Colonic mucosa (tissue), 4 donors: ENCODE data around the gene C15orf62. TPM values are rescaled to one million over a fixed set of nuclear protein-coding genes. Genes with fewer than 3 reads are reported as not detected.

Experiments used
- DNase-seq: peaks from one replicate; pipeline ENCODE4 v3.0.0-alpha.2; 2020
- H3K27ac ChIP-seq: fragments of 200-600 bp; one replicate; pipeline ENCODE4 v1.8.0; 2021
- H3K27me3 ChIP-seq: fragments of 200-600 bp; one replicate; pipeline ENCODE4 v1.8.0; 2021
- H3K36me3 ChIP-seq: fragments of 200-600 bp; one replicate; pipeline ENCODE4 v1.8.0; 2021
- H3K4me1 ChIP-seq: fragments of 200-600 bp; one replicate; pipeline ENCODE4 v1.8.0; 2021; ENCODE audit warnings: mild to moderate bottlenecking
- H3K4me3 ChIP-seq: fragments of 200-600 bp; one replicate; pipeline ENCODE4 v1.8.0; 2021
- H3K9ac ChIP-seq, 2 donors: one replicate each; pipeline ENCODE4 v1.7.0; 2013; ENCODE audit warnings: control low read depth in 2 of 2, low read depth in 2 of 2, low read length in 2 of 2
- H3K9me3 ChIP-seq: fragments of 200-600 bp; one replicate; pipeline ENCODE4 v1.8.0; 2021
- intact Hi-C: fragments of 100-400 bp; cut with DNase I; formaldehyde crosslinking; loops from one replicate; pipeline ENCODE4 v1.14.1; 2022
- total RNA-seq, 2 donors: library from RNA; stranded (reverse); fragmentation: NEBNext Ultra II Directional in 1 of 2; extraction: Animal tissue kit (Norgen Biotek cat#: 25700) in 1 of 2; gene quantifications; one replicate each; pipeline ENCODE4 v1.2.1, GENCODE V29; 2021
- TF ChIP-seq, protein P1 (sequence below): fragments of 200-600 bp; IDR thresholded peaks from one replicate; pipeline ENCODE4 v1.8.0; 2022; ENCODE audit warnings: antibody characterized with exemption, mild to moderate bottlenecking
- donor health status: healthy.
- donor health status: DM: no; HTN: no; CAD: no.
- donor health status: DM: no; HTN: no; CAD: no.

C15orf62 gene
- total RNA-seq, 2 donors from 2014 or later: 0.74 to 0.80 TPM

DNA sequence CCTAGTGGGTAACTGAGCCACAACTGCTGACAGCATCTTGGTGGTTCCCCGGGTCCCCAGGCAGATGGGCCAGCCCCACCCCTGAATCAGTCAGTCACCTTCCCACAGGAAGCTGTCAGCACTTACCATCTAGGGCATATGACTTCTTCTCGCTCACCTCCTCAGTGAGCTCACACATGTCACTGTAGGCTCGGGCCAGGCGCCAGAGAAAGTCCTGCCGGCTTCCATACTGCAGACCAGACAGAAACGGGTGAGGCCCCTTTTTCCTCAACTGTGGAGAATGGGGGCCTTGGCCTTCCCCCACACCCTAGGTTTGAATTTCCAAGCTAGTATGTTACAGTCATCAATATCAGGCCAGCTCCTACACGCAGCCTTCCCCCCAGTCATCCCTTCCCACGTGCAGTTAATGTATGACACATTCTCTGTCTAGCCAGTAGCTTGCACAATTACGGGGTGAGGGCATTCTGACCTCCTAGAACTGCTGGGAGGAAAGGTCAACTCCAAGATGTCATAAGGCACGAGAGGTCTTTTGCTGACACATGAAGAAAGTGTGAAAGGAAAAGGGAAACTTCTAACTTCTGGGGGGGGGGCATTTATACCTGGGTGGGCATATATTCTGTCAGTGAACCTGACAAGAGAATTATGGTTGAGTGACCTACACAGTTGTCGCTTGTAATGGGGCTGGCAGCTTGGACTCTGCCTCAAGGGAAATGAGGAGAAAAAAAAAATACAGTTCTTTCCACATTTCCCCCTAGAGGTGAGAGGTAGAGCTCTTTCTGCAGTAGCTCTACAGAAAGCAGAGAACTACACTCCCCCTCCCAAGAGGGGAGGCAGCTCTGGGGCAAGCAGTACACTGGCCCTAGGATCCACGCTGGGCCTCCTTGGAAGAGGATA lies 25.6 kb upstream of the C15orf62 start:
- DNase-seq: peak; percentile 22
- Histone ChIP-seq H3K9ac (no peak overlapping the region), H3K27ac (no peak overlapping the region), H3K9me3 (no peaks in the 10 kb centered on the region), H3K4me3 (no peak overlapping the region), H3K27me3 (no peaks in the 10 kb centered on the region), H3K36me3 (peaks cover 9% of the 10 kb centered on the region), H3K4me1 (no peaks in the 10 kb centered on the region)
- TF ChIP-seq, protein P1, sequence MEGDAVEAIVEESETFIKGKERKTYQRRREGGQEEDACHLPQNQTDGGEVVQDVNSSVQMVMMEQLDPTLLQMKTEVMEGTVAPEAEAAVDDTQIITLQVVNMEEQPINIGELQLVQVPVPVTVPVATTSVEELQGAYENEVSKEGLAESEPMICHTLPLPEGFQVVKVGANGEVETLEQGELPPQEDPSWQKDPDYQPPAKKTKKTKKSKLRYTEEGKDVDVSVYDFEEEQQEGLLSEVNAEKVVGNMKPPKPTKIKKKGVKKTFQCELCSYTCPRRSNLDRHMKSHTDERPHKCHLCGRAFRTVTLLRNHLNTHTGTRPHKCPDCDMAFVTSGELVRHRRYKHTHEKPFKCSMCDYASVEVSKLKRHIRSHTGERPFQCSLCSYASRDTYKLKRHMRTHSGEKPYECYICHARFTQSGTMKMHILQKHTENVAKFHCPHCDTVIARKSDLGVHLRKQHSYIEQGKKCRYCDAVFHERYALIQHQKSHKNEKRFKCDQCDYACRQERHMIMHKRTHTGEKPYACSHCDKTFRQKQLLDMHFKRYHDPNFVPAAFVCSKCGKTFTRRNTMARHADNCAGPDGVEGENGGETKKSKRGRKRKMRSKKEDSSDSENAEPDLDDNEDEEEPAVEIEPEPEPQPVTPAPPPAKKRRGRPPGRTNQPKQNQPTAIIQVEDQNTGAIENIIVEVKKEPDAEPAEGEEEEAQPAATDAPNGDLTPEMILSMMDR: no peak
- intact Hi-C loops: no loop called here

DNA sequence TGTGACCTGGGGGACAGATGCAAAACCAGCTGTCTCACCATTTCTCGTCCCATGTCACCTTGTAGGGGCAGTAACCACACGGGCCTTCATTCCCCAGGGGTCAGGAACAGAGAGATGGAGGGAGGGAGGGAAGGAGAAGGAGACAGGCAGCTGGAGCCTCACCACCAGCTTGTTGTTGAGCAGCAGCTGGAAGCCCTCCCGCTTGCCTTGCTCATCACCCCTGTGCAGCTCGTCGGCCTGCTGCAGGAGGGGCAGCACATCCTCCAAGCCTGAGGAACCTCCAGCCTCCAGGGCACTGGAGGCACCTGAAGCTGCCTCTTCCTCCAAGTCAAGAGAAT lies 25.0 kb upstream of the C15orf62 start:
- no peak overlapping the region for H3K9ac ChIP-seq
- no peaks in the 10 kb centered on the region for H3K4me1 ChIP-seq
- TF ChIP-seq, protein P1: no peak
- no peak for DNase-seq
- H3K27ac ChIP-seq: no peak overlapping the region
- no peaks in the 10 kb centered on the region for H3K9me3 ChIP-seq
- H3K27me3 ChIP-seq: no peaks in the 10 kb centered on the region
- H3K4me3 ChIP-seq: no peak overlapping the region
- peaks cover 9% of the 10 kb centered on the region for H3K36me3 ChIP-seq
- intact Hi-C loops: no loop called here

DNA sequence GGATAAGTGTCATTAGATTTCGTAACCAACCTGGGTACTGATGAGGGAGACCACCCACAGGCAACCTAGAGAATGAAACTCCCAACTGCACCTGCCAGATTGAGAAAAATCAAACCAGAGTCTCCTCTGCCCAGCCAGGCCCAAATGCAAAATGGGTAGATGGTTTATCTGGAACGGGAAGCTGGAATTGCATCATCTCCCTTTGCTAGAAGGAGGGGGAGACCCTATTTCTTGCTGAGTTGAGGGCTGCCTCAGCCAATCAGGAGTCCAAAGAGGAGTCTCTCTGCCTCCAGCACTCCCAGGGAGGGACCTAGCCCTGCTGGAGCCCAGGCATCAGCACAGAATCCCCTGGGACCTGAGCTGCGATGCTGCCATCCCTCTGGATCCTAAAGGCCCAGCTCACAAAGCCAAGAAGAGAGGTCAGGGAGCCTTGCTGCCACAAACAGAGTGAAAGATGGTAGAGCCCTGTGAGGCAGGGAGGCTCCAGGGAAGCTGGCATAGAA lies 22.8 kb upstream of the C15orf62 start:
- intact Hi-C loops: loop anchor here (2.0 kb wide), 1 partner anchor 36 kb away; no protein-coding TSS in a partner anchor
- DNase-seq: no peak
- H3K36me3 ChIP-seq: peaks cover 16% of the 10 kb centered on the region
- TF ChIP-seq, protein P1: no peak
- no peaks in the 10 kb centered on the region for H3K9me3 ChIP-seq
- H3K4me1 ChIP-seq: no peaks in the 10 kb centered on the region
- H3K9ac ChIP-seq: no peak overlapping the region
- H3K27me3 ChIP-seq: no peaks in the 10 kb centered on the region
- H3K27ac ChIP-seq: no peak overlapping the region
- H3K4me3 ChIP-seq: no peak overlapping the region

DNA sequence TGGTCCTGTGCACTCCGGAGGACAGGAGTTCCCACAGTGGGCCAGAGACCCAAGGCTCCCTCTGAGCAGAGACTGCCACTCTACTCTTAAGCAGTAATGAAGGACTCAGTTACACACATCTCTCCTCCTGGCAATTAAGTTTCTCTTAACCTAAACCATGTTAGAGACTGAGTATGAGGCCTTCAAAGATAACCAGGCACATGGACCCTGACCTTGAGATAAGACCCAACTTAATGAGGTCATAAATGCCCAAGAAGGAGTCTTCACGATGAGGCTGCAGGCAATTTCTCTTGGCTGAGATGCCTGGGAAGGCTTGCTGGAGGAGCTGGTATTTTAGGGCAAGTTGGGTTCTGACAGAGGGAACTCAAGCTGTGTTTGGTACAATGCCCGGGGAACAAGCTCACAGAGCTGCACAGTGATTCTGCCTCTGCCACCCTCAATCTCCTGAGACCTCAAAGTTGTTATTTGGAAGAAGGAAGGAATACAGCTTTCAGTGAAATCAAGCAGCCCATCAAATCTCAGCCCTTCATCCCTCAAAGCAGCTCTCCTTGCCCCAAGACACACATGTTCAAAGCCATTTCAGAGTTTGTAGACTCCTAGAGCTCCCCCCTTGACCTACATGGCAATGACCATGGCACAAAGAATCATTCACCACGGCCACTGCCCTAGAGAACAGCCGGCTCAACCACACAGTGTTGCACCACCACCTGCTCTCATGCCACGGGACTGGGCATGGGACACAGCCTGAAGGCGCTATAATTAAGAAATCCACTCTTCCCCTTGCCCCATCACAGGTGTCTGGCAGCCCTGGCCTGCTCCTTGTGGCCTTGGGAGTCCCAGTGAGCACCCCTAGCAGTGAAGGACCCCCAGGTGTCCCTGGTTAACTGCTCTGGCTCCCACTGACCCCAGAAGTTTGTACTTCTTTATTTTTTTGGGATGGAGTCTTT lies 21.8 kb upstream of the C15orf62 start:
- Histone ChIP-seq H3K4me1 (no peaks in the 10 kb centered on the region), H3K27ac (no peak overlapping the region), H3K9ac (no peak overlapping the region), H3K4me3 (no peak overlapping the region), H3K36me3 (peaks cover 17% of the 10 kb centered on the region), H3K27me3 (no peaks in the 10 kb centered on the region), H3K9me3 (no peaks in the 10 kb centered on the region)
- no peak for DNase-seq
- TF ChIP-seq, protein P1: no peak
- intact Hi-C loops: loop anchor here (2.0 kb wide), 1 partner anchor 35 kb away; no protein-coding TSS in a partner anchor

DNA sequence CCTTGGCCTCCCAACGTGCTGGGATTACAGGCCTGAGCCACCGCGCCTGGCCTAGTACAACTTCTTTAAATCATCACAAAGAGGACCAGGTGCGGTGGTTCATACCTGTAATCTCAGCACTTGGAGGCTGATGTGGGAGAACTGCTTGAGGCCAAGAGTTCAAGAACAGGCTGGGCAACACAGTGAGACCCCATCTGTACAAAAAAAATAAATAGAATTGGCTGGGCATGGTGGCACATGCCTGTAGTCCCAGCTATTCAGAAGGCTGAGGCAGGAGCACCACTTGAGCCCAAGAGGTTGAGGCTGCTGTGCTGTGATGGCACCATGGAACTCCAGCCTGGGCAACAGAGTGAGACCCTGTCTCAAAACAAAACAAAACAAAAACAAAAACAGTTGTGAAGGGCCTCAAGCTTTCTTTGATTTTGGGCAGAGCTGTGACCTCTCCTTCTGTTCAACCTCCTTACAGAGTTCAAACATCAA lies 20.6 kb upstream of the C15orf62 start:
- Histone ChIP-seq H3K27ac (no peak overlapping the region), H3K9ac (no peak overlapping the region), H3K27me3 (no peaks in the 10 kb centered on the region), H3K4me1 (no peaks in the 10 kb centered on the region), H3K4me3 (no peak overlapping the region), H3K9me3 (no peaks in the 10 kb centered on the region), H3K36me3 (peaks cover 7% of the 10 kb centered on the region)
- TF ChIP-seq, protein P1: no peak
- intact Hi-C loops: no loop called here
- DNase-seq: no peak
